ENCODE data around the gene MRPL10.

MRPL10 gene

DNA sequence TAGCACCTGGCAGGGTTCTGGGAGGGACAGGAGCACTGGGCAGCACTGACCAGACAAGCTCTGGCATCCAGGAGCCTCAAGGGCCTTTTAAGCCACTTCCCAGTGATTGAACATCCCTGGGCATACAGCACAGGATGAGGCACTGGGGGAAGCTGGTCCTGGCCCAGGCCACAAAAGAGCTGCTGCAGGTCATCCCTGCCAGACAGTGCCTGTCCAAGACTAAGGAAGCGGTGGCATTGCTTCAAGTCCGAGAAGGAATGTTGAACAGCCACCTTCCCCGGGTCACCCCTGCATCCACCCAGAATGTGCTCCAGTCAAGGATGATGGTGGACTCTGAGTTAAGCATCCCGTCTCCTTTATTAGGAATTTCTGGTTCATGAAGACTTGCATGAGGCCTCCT, 8.6 kb downstream of the MRPL10 start:
- Histone ChIP-seq H3K27ac (no peak overlapping the region), H3K4me1 (ENCODE audit: control insufficient read depth in 1 of 2, insufficient read depth in 1 of 2, low read depth in 1 of 2, low read length in 1 of 2) (peaks cover 13 to 25% of the 10 kb centered on the region in 2 experiments), H3K4me3 (ENCODE audit: low read depth in 1 of 2, low read length in 1 of 2) (no peak overlapping the region), H3K9me3 (no peaks in the 10 kb centered on the region), H3K27me3 (no peaks in the 10 kb centered on the region), H3K36me3 (peaks cover 58% of the 10 kb centered on the region)
- TF ChIP-seq CTCF (IDR thresholded peaks at IDR 0.05): no peak

DNA sequence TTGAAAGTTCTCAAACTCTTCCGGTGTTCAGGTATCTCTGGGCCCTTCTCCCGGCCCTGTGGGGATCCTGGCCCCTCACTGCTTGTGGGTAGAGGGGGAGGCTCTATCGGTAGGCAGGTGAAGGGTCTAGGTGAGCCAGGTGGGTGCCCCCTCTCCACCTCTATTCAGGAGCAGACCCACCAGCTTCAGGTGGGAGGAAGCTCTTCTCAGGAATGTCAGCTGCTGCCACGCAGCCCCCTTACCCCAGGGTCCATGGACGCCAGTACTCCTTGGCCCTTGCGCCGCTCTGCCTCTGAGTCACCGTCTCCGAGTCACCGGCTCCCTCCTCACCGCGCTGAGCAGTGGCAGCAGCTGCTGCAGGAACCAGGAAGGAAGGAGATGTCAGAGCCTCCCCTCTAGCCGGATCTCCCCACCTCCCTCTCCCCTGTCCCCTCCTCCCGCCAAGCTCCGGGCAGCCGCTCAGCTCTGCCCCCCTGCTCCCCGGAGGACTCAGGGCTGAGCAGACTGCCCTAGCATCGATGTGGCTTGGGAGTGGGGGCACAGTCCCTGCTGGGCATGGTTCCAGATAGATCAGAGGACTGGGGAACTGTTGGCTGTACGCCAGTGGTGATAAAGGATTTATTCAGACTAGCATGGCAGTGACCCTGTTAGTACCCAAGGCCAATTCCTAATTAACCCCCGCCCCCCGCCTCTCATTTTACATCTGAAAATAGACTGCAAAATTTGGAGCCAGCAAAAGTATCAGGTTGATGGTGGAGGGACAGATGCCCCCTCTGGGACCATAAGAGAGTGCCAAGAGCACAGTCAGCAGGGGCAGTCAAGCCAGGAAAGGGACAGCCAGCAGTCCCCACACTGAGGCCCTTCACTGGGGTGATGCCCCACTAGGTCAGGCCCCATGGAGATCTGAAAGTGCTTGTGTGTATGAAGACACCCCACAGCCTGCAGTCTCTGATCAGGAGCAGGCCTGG, 9.6 kb downstream of the MRPL10 start, which contains the start of gene OSBPL7:
Gene OSBPL7 (minus strand): TSS at position 371 of the 968 bp plus-strand sequence. CDS start 1,516 bp downstream, outside the sequence.
- Histone ChIP-seq H3K9me3 (no peaks in the 10 kb centered on the region), H3K27me3 (no peaks in the 10 kb centered on the region), H3K27ac (peak within 1 kb of the TSS; percentile 56), H3K4me3 (ENCODE audit: low read depth in 1 of 2, low read length in 1 of 2) (peak within 1 kb of the TSS; percentile 41 to 54), H3K36me3 (peaks cover 60% of the 10 kb centered on the region), H3K4me1 (ENCODE audit: control insufficient read depth in 1 of 2, insufficient read depth in 1 of 2, low read depth in 1 of 2, low read length in 1 of 2) (peaks cover 13 to 25% of the 10 kb centered on the region in 2 experiments)
- no peak for TF ChIP-seq CTCF (IDR thresholded peaks at IDR 0.05)

DNA sequence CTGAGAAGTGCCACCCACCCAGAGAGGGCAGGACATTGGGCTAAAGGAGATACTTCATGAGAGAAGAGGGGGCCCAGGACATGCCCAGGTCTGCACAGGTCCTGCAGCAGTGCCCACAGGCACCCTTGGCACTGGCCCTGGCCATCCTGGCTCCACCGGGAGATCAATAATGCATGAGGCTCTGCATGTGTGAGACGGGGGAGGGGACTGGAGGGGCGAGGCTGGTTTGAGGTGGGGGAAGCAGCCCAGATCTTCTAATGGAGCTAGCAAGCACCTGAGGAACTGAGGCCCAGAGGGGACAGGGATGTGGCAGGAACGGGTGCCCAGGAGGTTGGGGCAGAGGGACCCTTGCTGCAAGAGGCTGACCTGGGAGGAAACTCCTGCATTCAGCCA, 10.3 kb downstream of the MRPL10 start:
- H3K4me1 ChIP-seq (ENCODE audit: control insufficient read depth in 1 of 2, insufficient read depth in 1 of 2, low read depth in 1 of 2, low read length in 1 of 2): peaks cover 13 to 25% of the 10 kb centered on the region in 2 experiments
- H3K9me3 ChIP-seq: no peaks in the 10 kb centered on the region
- no peaks in the 10 kb centered on the region for H3K27me3 ChIP-seq
- peaks cover 60% of the 10 kb centered on the region for H3K36me3 ChIP-seq
- H3K4me3 ChIP-seq (ENCODE audit: low read depth in 1 of 2, low read length in 1 of 2): peak overlapping the region; percentile 41 to 54
- H3K27ac ChIP-seq: peak overlapping the region; percentile 56
- TF ChIP-seq CTCF (IDR thresholded peaks at IDR 0.05): no peak

DNA sequence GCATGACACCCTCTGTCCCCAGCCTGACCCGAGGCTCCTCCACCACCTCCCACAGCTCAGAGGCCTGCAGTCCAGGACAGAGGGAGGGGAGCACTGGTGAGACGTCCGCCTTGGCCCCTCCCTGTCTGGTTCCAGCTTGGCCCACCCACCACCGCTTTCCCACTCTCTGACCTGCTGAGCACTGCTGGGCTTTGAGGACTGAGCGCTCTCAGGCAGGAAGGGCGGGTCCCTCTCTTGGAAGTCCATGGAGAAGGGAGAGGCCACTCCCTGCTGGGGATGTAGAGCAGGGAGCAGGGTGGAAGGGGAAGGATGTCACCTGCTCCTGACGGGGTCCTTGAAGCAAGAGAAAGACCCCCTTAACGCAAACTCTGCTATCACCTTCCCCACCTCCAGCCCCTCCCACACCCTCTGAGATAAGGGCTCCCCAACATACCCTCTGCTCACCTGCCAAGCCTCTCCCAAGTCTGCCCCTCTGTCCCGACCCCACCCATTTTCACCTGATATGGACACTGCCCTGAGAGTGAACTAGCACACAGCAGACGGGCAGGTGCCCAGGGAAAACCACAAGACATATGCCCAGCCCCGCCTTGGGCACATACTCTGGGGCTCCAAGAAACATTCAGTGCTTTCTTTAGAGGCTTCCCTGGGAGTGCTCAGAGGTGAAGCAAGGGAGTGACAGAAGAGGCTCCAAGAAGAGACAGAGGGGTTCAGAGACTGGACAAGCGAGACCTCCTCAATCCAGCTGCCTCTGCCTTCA, 11.1 kb downstream of the MRPL10 start:
- no peaks in the 10 kb centered on the region for H3K27me3 ChIP-seq
- peaks cover 13 to 25% of the 10 kb centered on the region in 2 experiments for H3K4me1 ChIP-seq (ENCODE audit: control insufficient read depth in 1 of 2, insufficient read depth in 1 of 2, low read depth in 1 of 2, low read length in 1 of 2)
- H3K4me3 ChIP-seq (ENCODE audit: low read depth in 1 of 2, low read length in 1 of 2): no peak overlapping the region
- no peaks in the 10 kb centered on the region for H3K9me3 ChIP-seq
- no peak overlapping the region for H3K27ac ChIP-seq
- peaks cover 60% of the 10 kb centered on the region for H3K36me3 ChIP-seq
- TF ChIP-seq CTCF (IDR thresholded peaks at IDR 0.05): no peak

- no peak for TF ChIP-seq CTCF (IDR thresholded peaks at IDR 0.05)
- peaks cover 61% of the 10 kb centered on the region for H3K36me3 ChIP-seq
- no peaks in the 10 kb centered on the region for H3K9me3 ChIP-seq
- peaks cover 13 to 25% of the 10 kb centered on the region in 2 experiments for H3K4me1 ChIP-seq (ENCODE audit: control insufficient read depth in 1 of 2, insufficient read depth in 1 of 2, low read depth in 1 of 2, low read length in 1 of 2)
- H3K27me3 ChIP-seq: no peaks in the 10 kb centered on the region
- H3K4me3 ChIP-seq (ENCODE audit: low read depth in 1 of 2, low read length in 1 of 2): no peak overlapping the region
- no peak overlapping the region for H3K27ac ChIP-seq
Observed at GRCh38 chr17:47819475-47819874, 11.9 kb downstream of the MRPL10 start.
